Heart right ventricle (tissue), 16 donors: ENCODE results near the gene TM4SF18. TPM values are rescaled to one million over a fixed set of nuclear protein-coding genes. Genes with fewer than 3 reads are reported as not detected.

Experiments used
- ATAC-seq, 8 donors: fragments of 200-7000 bp; cut with Tn5 transposase; one replicate each; pipeline ENCODE4 v1.9.1; 2020; ENCODE audit warnings: mild to moderate bottlenecking in 8 of 8, moderate library complexity in 8 of 8, moderate number of reproducible peaks in 1 of 8
- DNase-seq, 2 donors: peaks; one replicate each; pipeline ENCODE4 v3.0.0-alpha.2; 2020
- H3K27ac ChIP-seq, 10 donors: fragments of 200-600 bp; sonication (generic) in 2 of 10; one replicate each; pipeline versions ENCODE4 v1.5.0 to v1.8.0; 2020 to 2022; ENCODE audit warnings: mild to moderate bottlenecking in 3 of 10
- H3K27me3 ChIP-seq, 7 donors: fragments of 200-600 bp; one replicate each; pipeline ENCODE4 v1.8.0; 2021 to 2022; ENCODE audit warnings: mild to moderate bottlenecking in 2 of 7
- H3K36me3 ChIP-seq, 9 donors: fragments of 200-600 bp; sonication (generic) in 1 of 9; one replicate each; pipeline versions ENCODE4 v1.5.0 to v1.8.0; 2020 to 2022; ENCODE audit warnings: mild to moderate bottlenecking in 2 of 9
- H3K4me1 ChIP-seq, 9 donors: fragments of 200-600 bp; sonication (generic) in 1 of 9; one replicate each; pipeline versions ENCODE4 v1.5.0 to v1.8.0; 2020 to 2022; ENCODE audit warnings: mild to moderate bottlenecking in 4 of 9
- H3K4me3 ChIP-seq, 10 donors: fragments of 200-600 bp; sonication (generic) in 2 of 10; one replicate each; pipeline versions ENCODE4 v1.5.0 to v1.8.0; 2020 to 2022; ENCODE audit warnings: mild to moderate bottlenecking in 7 of 10, moderate library complexity in 2 of 10
- H3K9me3 ChIP-seq, 11 donors: fragments of 200-600 bp in 10 of 11; sonication (generic) in 2 of 11; one replicate each; pipeline versions ENCODE4 v1.5.0 to v1.8.0; 2013 to 2022; ENCODE audit warnings: mild to moderate bottlenecking in 2 of 11, control low read depth in 1 of 11, moderate library complexity in 1 of 11
- CTCF ChIP-seq, 9 donors: fragments of 200-600 bp; sonication (generic) in 2 of 9; IDR thresholded peaks; one replicate each; pipeline versions ENCODE4 v1.5.0 to v1.8.0; 2021 to 2022; ENCODE audit warnings: antibody characterized with exemption in 9 of 9, mild to moderate bottlenecking in 5 of 9, moderate library complexity in 1 of 9
- WGBS, 2 donors: extraction: QIAGEN DNeasy Blood & Tissue Kit; methylation state at CpG; one replicate each; pipeline ENCODE4 v1.1.7; 2013; ENCODE audit warnings: inconsistent platforms in 1 of 2; 5-methylcytosine and 5-hydroxymethylcytosine counted together
- intact Hi-C, 10 donors: fragments of 100-400 bp; cut with DNase I; formaldehyde crosslinking; loops; one replicate each; pipeline versions ENCODE4 v1.11.1 to v1.14.2; 2022
- polyA plus RNA-seq, 2 donors: library from polyadenylated mRNA; stranded (reverse); fragments of 200-250 nt; gene quantifications; one replicate each; pipeline ENCODE4 v1.2.3, GENCODE V29; 2013
- total RNA-seq, 10 donors: library from RNA; stranded (reverse); fragmentation: NEBNext Ultra II Directional in 3 of 10; extraction: Animal tissue kit (Norgen Biotek cat#: 25700) in 3 of 10; gene quantifications; one replicate each; pipeline versions ENCODE4 v1.2.1 to v1.2.4, GENCODE V29; 2021 to 2023
- donor health status: Arrhythmogenic right ventricular cardiomyopathy.
- donor health status: ischemic (EF 13 %, LVEDD 7.1; RV severe dilation, severe dysfunction).
- donor health status: healthy with polysubstance abuse.
- donor health status: DM: no; HTN: yes; CAD: no.
- donor health status: DM: no; HTN: no; CAD: no.
- donor health status: ischemic (EF 25% LVEDD 6.9; RV normal size, moderate dysfunction).
- donor health status: ischemic (EF 25% LVEDD 5.7; RV mildly dilated, moderate dysfunction).
- donor health status: healthy.
- donor health status: DM: yes; HTN: yes; CAD: no.
- donor health status: Ischemic cardiomyopathy.
- donor health status: ischemic (EF 35%, LVEDD 5.7; RV mildly dilated, moderate dysfunction).
- donor health status: nonischemic (EF 11% LVEDD 7.7; RV severe dilation, severe dysfunction).
- donor health status: DM: yes; HTN: yes; CAD: no.
- donor health status: PGD.
- donor health status: ischemic (EF 29% LVEDD 5.4; RV normal size, mild dysfunction).
- donor health status: nonischemic (EF 23%, LVEDD 6.1; RV moderate dilation, normal function).

The TM4SF18 gene
- total and polyA plus RNA-seq, 12 donors: 4.1 to 21.2 (median 8.8) TPM

GRCh38 chr3:149291178-149291577 lies 42.3 kb downstream of the TM4SF18 start:
- Histone ChIP-seq H3K4me1 (no peaks in the 10 kb centered on the region), H3K9me3 (peaks cover 0 to 10% (median 0%) of the 10 kb centered on the region in 11 donors), H3K4me3 (no peak overlapping the region), H3K27ac (no peak overlapping the region), H3K36me3 (no peaks in the 10 kb centered on the region), H3K27me3 (no peaks in the 10 kb centered on the region)
- DNase-seq (no peak), ATAC-seq (no peak)
- intact Hi-C loops: no loop called here
- 74 to 86% methylated on average over 2 of the region's 2 CpGs for WGBS, 2 donors
- TF ChIP-seq CTCF (IDR thresholded peaks at IDR 0.05): peak in 6 of 9 donors; percentile 26 to 52 (median 41)

DNA sequence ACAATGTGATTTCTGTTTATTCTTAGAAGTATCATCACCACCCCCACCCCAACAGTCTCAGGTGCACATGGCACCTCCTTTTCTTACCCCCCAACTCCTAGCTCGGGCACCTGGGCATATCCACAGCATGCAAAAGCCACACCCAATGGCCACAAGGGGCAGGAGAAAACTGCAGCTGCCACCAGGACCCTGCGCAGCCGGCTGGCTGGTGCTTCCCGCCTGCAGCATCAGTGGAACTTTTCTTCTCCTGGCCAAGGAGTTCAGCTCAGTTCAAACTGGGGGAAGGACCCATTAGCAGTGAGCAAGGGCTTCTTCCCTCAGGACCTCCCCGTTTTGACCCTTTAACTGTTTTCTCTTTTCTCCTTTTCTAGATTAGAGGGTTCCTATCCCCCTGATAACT lies 44.8 kb downstream of the TM4SF18 start:
- Histone ChIP-seq H3K27ac (no peak overlapping the region), H3K9me3 (no peaks in the 10 kb centered on the region), H3K36me3 (no peaks in the 10 kb centered on the region), H3K4me1 (no peaks in the 10 kb centered on the region), H3K27me3 (no peaks in the 10 kb centered on the region), H3K4me3 (no peak overlapping the region)
- intact Hi-C loops: no loop called here
- TF ChIP-seq CTCF (IDR thresholded peaks at IDR 0.05): no peak
- DNase-seq: no peak
- ATAC-seq: no peak
- 79 to 81% methylated on average over 5 of the region's 5 CpGs for whole genome bisulfite sequencing, 2 donors

- no peak overlapping the region for H3K27ac ChIP-seq
- intact Hi-C loops: no loop called here
- no peak overlapping the region for H3K4me3 ChIP-seq
- H3K27me3 ChIP-seq: no peaks in the 10 kb centered on the region
- ATAC-seq: no peak
- 94 to 99% methylated on average over 23 of the region's 23 CpGs for WGBS, 2 donors
- no peaks in the 10 kb centered on the region for H3K36me3 ChIP-seq
- H3K4me1 ChIP-seq: no peaks in the 10 kb centered on the region
- TF ChIP-seq CTCF (IDR thresholded peaks at IDR 0.05): no peak
- H3K9me3 ChIP-seq: no peaks in the 10 kb centered on the region
- DNase-seq: no peak
Measured at GRCh38 chr3:149284034-149284433, 49.4 kb downstream of the TM4SF18 start.

GRCh38 chr3:149283401-149283800 lies 50.0 kb downstream of the TM4SF18 start:
- Histone ChIP-seq H3K9me3 (no peaks in the 10 kb centered on the region), H3K4me3 (no peak overlapping the region), H3K4me1 (no peaks in the 10 kb centered on the region), H3K27me3 (no peaks in the 10 kb centered on the region), H3K36me3 (no peaks in the 10 kb centered on the region), H3K27ac (no peak overlapping the region)
- WGBS, 2 donors: 92 to 96% methylated on average over 5 of the region's 5 CpGs
- intact Hi-C loops: no loop called here
- DNase-seq: no peak
- no peak for TF ChIP-seq CTCF (IDR thresholded peaks at IDR 0.05)
- ATAC-seq: no peak

DNA sequence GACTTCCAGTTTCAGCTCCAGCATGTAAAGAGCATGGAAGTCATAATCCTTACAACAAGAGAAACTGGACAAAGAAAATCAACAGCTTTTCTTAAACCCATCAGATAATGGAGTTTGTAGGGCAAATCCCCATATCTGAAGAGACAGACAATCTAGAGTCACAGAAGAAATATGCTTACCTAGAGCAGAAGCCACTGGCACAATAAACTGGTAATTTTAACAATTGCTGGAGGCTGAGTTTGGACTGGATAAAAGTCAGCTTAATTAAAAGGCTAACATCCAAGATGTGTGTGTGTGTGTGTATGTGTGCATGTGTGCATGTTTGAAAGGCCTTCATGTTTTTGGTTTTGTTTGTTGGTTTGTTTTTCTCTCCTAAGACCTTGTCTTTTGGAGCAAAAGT lies 50.6 kb downstream of the TM4SF18 start:
- intact Hi-C loops: no loop called here
- Histone ChIP-seq H3K27ac (no peak overlapping the region), H3K27me3 (no peaks in the 10 kb centered on the region), H3K4me3 (no peak overlapping the region), H3K9me3 (no peaks in the 10 kb centered on the region), H3K36me3 (no peaks in the 10 kb centered on the region), H3K4me1 (peaks cover 0 to 1% (median 0%) of the 10 kb centered on the region in 9 donors)
- no peak for TF ChIP-seq CTCF (IDR thresholded peaks at IDR 0.05)
- DNase-seq (no peak), ATAC-seq (no peak)
